AG08396 (cell line): ENCODE results near the gene USP5.

Experiments
- DNase-seq: peaks from one replicate; pipeline ENCODE4 v3.0.0; 2012; ENCODE audit warnings: low spot score, mixed read lengths

USP5 gene, protein sequence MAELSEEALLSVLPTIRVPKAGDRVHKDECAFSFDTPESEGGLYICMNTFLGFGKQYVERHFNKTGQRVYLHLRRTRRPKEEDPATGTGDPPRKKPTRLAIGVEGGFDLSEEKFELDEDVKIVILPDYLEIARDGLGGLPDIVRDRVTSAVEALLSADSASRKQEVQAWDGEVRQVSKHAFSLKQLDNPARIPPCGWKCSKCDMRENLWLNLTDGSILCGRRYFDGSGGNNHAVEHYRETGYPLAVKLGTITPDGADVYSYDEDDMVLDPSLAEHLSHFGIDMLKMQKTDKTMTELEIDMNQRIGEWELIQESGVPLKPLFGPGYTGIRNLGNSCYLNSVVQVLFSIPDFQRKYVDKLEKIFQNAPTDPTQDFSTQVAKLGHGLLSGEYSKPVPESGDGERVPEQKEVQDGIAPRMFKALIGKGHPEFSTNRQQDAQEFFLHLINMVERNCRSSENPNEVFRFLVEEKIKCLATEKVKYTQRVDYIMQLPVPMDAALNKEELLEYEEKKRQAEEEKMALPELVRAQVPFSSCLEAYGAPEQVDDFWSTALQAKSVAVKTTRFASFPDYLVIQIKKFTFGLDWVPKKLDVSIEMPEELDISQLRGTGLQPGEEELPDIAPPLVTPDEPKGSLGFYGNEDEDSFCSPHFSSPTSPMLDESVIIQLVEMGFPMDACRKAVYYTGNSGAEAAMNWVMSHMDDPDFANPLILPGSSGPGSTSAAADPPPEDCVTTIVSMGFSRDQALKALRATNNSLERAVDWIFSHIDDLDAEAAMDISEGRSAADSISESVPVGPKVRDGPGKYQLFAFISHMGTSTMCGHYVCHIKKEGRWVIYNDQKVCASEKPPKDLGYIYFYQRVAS

DNA sequence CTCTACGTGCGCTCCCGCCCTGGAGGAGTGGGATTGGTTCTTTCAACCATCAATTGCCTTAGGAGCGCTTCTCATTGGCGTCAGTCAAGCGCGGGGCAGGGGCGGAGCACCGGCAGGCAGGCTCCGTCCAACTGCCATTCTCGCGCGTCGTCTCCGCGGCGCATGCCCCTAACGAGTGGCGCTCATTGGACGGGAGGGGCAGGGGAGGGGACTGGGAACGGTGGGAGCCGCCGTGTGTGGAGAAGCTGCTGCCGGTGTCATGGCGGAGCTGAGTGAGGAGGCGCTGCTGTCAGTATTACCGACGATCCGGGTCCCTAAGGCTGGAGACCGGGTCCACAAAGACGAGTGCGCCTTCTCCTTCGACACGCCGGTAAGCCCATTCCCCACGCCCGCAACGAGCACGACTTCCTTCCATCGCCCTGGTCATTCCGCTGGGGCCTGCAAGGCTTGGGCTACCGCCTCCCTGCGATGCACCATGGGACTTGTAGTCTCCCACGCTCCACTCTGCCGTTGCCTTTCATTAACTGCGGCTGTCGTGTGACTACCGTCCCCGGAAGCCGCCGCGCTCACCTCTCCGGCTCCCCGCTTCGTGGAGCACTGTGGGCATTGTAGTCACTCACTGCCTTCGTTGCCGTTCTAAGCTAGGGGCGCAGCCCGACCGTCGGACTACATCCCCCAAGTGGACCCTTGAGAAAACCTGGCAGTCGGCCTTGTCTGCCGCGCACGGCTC lies at the start of gene USP5:
TSS of gene USP5 (plus strand) at position 230 of the 730 bp plus-strand sequence. CDS start at position 260, 30 bp downstream.
- peak; percentile 97 for DNase-seq

DNA sequence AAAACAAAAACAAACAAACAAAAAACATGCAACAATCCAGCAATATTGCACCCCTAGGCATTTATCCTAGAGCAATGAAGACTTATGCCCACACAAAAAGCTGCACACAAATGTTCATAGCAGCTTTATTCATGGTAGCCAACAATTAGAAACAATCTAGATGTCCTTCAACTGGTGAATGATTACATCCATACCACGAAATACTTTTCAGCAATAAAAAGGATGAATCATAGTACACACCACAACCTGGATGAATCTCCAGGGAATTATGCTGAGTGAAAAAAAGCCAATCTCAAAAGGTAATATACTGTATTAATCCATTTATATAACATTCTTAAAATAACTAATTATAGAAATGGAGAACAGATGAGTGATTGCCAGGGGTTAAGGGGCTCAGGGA lies 44.8 kb upstream of the USP5 start:
- no peak for DNase-seq

DNA sequence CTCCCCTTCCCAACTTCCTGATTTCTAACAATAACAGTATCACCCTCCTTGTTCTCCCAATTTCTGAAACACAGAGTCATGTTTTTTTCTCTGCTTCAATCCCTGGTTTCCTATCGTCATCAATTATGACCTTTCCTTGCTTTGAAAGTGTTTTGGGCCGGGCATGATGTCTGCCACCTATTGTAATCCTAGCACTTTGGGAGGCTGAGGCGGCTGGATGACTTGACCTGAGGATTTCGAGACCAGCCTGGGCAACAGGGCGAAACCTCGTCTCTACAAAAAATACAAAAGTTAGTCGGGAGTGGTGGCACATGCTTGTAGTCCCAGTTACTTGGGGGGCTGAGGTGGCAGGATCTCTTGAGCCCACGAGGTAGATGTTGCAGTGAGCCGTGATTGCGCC lies 42.9 kb upstream of the USP5 start:
- DNase-seq = no peak

DNA sequence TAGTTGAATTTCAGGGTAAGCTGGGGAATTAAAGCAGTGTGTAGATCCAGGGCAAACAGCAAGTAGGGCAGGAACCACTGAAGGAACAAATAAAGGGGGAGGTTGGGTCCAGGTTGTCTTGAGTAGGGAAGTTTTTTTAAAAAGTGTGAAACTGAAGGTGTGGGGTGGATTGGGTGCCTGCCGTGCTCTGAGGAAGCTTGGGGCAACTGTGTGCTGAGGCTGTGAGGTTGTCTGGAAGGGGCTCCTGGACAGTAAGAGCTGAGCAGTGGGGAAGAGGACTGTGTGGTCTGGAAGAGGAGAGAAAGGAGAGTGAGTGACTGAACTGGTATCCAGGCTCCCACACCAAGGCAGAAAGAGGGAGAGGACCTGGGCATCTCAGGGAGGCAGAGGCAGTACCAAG lies 41.2 kb upstream of the USP5 start:
- no peak for DNase-seq

DNA sequence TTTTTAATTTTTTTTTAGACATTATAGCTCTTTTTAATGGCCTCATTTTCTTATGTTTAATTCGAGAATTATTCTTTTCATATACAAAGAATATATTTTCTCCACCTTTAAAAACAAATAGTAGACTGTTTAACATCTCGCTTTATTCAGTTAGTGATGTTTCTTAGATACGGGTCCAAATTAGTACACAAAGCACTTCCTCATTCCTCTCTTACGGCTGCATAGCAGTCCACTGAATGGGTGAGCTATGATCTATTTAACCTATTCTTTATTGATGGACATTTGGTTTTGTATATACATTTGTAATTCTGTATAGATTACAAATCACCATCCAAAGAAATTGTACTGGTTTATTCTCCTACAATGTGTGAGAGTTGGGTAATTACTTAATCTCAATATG lies 38.6 kb upstream of the USP5 start:
- DNase-seq = no peak

DNA sequence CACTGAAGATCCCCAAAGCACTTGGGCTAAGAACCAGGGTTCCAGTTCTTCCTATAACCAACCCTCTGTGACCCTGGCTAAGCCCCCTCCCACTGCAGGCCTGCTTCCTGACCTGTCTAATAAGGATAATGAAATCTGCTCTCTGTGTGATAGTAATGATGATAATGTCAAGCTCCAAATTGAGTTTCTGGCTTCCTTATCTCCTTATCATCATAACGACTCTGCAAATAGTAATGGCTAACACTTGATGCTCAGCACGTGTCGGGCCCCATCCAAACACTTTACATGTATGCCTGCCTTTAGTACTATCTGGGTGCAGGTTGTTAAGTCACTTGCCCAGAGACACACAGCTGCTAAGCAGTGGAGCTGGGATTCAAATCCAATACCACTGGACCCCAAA lies 35.4 kb upstream of the USP5 start:
- DNase-seq = no peak

DNA sequence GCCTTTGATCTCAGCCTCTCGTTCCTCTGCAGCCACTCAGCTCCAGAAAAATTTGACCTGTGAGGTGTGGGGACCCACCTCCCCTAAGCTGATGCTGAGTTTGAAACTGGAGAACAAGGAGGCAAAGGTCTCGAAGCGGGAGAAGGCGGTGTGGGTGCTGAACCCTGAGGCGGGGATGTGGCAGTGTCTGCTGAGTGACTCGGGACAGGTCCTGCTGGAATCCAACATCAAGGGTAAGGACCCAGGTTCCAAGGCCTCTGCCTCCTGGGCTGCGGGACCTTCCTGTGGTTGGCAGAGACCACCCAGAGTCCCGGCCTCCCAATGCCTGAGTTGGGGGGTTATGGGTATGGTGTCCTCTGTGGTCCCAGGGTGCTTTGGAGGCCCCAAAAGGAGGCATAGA lies 34.9 kb upstream of the USP5 start:
- no peak for DNase-seq

DNA sequence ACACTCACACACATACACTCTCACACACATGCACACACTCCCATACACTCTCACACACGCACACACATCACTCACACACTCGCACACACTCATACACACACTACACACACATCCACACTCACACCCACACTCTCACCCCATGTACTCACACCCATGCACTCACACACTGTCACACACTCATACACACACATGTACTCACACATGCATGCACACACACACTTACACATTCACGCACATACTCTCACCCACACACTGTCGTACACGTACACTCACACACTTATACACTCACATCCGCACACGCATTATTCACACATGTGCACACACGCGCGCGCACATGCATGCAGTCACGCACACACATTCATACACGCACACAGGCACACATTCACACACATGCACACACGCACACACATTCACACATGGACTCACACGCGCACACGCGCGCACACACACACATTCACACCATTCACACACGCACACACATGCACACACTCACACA lies 34.2 kb upstream of the USP5 start:
- DNase-seq = no peak

DNA sequence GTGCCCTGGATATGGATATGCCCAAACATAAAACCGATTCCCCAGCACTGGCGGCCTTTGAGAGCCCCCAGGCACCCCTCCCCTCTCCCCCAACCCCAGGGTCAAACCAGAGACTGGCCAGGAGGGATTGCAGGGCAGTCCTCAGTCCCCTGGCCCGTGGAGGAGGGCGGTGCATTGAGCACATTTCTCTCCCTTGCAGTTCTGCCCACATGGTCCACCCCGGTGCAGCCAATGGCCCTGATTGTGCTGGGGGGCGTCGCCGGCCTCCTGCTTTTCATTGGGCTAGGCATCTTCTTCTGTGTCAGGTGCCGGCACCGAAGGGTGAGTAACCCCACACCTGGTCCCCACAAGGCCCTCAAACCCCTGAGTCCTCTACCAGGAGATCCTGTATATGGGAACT lies 33.7 kb upstream of the USP5 start:
- DNase-seq = no peak

DNA sequence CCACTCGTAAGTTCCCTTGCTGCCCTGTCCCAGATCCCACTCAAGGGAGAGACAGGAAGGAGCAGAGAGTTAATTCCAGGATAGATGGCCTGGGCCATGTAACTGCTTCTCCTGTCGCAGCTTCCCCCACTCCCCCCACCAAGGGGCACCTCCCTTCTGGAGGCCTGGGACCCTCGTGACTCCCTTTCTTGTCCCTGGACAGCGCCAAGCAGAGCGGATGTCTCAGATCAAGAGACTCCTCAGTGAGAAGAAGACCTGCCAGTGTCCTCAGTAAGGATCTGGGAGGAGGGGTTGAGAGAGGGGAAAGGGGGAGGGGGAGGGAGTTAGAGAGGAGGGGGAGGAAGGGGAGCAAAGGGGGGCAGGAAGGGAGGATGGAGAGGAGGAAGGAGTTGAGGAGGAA lies 33.3 kb upstream of the USP5 start:
- DNase-seq = no peak

DNA sequence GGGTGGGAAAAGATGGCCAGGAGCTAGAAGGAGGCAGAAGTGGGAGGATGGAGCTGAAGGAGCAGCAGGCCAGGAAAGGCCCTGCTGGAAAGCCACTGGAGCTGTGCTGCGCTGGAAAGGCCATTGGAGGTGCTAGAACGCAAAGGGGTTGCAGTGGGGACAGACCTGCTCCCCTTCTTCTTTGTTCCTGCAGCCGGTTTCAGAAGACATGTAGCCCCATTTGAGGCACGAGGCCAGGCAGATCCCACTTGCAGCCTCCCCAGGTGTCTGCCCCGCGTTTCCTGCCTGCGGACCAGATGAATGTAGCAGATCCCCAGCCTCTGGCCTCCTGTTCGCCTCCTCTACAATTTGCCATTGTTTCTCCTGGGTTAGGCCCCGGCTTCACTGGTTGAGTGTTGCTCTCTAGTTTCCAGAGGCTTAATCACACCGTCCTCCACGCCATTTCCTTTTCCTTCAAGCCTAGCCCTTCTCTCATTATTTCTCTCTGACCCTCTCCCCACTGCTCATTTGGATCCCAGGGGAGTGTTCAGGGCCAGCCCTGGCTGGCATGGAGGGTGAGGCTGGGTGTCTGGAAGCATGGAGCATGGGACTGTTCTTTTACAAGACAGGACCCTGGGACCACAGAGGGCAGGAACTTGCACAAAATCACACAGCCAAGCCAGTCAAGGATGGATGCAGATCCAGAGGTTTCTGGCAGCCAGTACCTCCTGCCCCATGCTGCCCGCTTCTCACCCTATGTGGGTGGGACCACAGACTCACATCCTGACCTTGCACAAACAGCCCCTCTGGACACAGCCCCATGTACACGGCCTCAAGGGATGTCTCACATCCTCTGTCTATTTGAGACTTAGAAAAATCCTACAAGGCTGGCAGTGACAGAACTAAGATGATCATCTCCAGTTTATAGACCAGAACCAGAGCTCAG lies 32.6 kb upstream of the USP5 start:
- DNase-seq = no peak

DNA sequence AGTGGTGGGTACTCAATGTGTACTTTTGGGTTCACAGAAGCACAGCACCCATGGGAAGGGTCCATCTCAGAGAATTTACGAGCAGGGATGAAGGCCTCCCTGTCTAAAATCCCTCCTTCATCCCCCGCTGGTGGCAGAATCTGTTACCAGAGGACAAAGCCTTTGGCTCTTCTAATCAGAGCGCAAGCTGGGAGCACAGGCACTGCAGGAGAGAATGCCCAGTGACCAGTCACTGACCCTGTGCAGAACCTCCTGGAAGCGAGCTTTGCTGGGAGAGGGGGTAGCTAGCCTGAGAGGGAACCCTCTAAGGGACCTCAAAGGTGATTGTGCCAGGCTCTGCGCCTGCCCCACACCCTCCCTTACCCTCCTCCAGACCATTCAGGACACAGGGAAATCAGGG lies 31.8 kb upstream of the USP5 start:
- DNase-seq = no peak

DNA sequence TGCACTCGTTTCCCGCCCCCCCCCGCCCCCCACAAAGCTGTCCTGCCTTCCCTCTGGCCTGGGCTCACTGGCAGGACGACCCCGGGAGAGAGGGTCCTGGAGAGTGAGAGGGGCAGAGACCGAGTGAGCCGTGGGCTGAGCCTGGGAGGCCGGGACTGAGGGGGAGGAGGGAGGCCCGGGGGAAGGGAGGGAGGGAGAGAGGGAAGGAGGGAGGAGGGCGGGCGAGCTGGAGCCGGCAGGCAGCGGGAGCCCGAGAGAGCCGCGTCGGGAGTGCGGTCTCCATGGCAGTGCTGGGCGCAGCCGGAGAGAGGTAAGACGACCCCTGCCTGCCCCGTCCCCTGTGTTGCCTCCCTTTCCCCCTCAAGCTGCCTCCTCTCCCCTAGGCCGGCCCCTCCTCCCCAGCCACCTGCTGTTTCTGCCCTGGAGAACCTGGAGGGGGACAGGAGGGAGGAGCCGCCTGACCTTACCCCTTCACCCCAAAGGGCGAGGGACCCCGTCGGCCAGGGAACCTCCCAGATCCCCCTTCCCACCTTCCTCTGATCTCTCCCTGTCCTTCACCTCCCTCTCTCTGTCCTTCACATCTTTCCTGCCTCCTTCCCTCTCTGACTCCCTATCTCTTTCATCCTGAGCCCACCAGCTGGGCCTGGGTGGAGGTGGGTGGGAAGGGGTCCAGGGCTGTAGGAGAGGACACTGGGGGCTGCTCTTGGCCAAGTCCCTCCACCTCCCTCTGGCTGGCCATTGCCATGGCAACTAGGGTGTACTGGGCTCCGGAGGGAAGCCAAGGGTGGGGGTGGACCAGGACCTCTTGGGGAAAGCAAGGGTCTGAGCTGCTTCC lies 30.1 kb upstream of the USP5 start, which contains the start of gene GPR162:
TSS of gene GPR162 (plus strand) at position 231 of the 835 bp plus-strand sequence. CDS start 2,078 bp downstream, outside the sequence.
- peak; percentile 80 for DNase-seq

DNA sequence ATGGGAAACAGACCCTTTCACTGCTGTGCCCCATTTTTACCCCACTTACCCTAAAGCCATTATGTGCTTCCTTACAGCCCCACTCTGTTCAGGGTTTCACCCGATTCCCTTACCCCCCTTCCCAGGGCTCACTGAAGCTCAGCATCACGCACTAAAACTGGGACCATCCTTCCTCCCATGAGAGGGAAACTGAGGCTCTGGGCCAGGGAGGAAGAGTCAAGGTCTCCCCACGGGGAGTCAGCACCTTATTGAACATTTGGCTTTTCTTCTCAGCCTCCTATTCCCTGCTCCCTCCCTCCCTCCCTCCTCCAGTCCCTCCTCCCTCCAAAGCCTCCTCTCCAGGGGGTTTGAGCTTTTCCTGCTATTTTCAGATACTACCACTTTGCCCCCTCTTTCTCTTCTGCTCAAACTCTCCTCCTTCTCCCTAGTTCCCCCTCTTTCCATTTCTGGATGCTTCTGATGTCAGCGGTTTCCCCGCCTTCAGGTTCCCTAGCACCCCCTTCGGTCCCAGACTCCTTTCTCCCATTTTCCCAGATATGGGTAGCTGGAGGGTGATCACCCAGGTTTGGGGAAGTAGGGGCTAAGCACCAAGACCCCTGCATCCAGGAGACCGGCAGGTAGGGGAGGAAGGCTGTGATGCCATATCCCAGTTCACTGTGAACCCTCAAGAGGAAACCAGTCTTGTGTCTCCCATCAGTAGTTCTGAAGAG lies 29.4 kb upstream of the USP5 start:
- no peak for DNase-seq

DNA sequence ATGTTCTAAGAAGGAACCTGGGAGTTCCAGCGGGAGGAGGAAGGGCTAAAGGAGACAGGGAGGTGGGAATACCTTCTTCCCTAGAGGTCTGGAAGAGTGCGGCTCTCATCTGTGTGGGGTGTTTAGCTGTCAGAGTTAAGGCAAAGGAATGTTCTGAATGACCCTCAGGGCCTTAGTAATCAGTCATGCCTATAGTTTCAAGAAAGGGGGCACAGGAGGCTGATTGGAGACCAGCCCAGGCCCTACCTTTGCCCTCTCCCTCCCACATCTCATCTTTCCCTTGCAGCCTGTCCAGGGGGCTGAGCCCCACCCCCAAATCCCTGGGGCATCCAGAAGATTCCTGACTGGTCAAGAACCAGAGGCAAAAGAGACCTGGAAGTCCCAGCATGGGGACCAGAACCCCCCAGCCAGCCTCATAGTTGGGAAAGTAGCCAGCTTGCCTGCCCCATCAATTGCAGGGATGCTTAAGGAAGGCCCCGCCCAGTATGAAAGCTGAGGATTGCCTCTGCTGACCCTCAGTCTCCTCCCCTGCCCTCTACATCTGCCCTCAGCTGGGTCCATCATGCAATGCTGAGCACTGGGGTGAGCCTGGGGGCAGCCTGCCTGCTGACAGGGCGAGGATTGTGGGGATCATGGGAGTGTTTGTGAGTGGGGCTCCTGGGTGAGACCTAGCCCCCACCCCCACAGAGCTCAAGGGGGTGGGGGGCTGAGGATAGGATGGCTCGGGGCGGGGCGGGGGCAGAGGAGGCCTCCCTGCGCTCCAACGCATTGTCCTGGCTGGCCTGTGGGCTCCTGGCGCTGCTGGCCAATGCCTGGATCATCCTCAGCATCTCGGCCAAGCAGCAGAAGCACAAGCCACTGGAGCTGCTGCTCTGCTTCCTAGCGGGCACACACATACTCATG lies 28.5 kb upstream of the USP5 start:
- no peak for DNase-seq

DNA sequence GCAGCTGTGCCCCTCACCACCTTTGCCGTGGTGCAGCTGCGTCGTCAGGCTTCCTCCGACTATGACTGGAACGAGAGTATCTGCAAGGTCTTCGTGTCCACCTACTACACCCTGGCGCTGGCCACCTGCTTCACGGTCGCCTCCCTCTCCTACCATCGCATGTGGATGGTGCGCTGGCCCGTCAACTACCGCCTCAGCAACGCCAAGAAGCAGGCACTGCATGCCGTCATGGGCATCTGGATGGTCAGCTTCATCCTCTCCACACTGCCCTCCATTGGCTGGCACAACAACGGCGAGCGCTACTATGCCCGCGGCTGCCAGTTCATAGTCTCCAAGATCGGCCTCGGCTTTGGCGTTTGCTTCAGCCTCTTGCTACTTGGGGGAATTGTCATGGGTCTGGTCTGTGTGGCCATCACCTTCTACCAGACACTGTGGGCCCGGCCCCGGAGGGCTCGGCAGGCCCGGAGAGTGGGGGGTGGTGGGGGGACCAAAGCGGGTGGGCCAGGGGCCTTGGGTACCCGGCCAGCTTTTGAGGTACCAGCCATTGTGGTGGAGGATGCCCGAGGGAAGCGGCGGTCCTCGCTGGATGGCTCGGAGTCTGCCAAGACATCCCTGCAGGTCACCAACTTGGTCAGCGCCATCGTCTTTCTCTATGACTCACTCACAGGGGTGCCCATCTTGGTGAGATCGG lies 27.7 kb upstream of the USP5 start:
- no peak for DNase-seq

DNA sequence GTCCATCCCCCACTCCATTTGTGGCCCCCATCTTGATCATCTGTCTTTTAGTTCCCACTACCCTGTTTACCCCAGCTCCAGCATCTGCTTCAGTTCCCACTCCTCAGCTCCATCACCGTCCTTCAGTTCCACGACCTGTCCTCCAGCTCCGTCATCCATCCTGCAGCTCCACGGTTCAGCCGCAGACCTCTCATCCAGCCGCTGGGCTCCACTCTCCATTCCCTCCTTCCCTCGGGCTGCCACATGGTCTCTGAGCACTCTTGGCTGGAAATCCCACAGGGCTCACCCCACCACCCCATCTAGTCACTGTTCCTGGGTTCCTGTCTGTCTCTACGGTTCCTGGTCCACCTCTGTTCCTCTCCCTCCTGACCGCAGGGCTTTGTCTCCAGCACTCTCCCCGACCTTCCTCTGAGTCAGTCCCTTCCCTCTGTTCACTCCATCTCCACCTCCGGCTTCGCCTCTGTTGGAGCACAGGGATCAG lies 27.0 kb upstream of the USP5 start:
- peak; percentile 55 for DNase-seq
